Lower lobe of right lung (tissue), 2 donors: Measurements from ENCODE around the gene ABCF1. TPM values are rescaled to one million over a fixed set of nuclear protein-coding genes. Genes with fewer than 3 reads are reported as not detected.

Source experiments
- ATAC-seq, 2 donors: fragments of 200-7000 bp; cut with Tn5 transposase; one replicate each; pipeline ENCODE4 v1.9.1; 2020 to 2022; ENCODE audit warnings: mild to moderate bottlenecking in 2 of 2, moderate library complexity in 2 of 2
- DNase-seq: peaks from one replicate; pipeline ENCODE4 v3.0.0-alpha.2; 2020
- H3K27ac ChIP-seq: fragments of 200-600 bp; one replicate; pipeline ENCODE4 v1.8.0; 2022
- H3K27me3 ChIP-seq: fragments of 200-600 bp; one replicate; pipeline ENCODE4 v1.8.0; 2022; ENCODE audit warnings: low read depth
- H3K36me3 ChIP-seq: fragments of 200-600 bp; one replicate; pipeline ENCODE4 v1.8.0; 2022; ENCODE audit warnings: mild to moderate bottlenecking
- H3K4me1 ChIP-seq: fragments of 200-600 bp; one replicate; pipeline ENCODE4 v1.8.0; 2022
- H3K4me3 ChIP-seq: fragments of 200-600 bp; one replicate; pipeline ENCODE4 v1.8.0; 2022; ENCODE audit warnings: mild to moderate bottlenecking
- H3K9me3 ChIP-seq: fragments of 200-600 bp; one replicate; pipeline ENCODE4 v1.8.0; 2022
- intact Hi-C: fragments of 100-400 bp; cut with DNase I; formaldehyde crosslinking; loops from one replicate; pipeline ENCODE4 v1.11.0; 2022
- total RNA-seq: library from RNA; stranded (reverse); fragmentation: NEBNext Ultra II Directional; extraction: Animal tissue kit (Norgen Biotek cat#: 25700); gene quantifications from one replicate; pipeline ENCODE4 v1.2.1, GENCODE V29; 2021
- TF ChIP-seq, protein P1 (sequence below): fragments of 200-600 bp; IDR thresholded peaks from one replicate; pipeline ENCODE4 v1.8.0; 2022; ENCODE audit warnings: antibody characterized with exemption, mild to moderate bottlenecking
- donor health status: DM: no; HTN: yes; CAD: no; lungs with severe emphysema.

The ABCF1 gene
- total RNA-seq, 1 donor from 2014 or later: 40.0 TPM

DNA sequence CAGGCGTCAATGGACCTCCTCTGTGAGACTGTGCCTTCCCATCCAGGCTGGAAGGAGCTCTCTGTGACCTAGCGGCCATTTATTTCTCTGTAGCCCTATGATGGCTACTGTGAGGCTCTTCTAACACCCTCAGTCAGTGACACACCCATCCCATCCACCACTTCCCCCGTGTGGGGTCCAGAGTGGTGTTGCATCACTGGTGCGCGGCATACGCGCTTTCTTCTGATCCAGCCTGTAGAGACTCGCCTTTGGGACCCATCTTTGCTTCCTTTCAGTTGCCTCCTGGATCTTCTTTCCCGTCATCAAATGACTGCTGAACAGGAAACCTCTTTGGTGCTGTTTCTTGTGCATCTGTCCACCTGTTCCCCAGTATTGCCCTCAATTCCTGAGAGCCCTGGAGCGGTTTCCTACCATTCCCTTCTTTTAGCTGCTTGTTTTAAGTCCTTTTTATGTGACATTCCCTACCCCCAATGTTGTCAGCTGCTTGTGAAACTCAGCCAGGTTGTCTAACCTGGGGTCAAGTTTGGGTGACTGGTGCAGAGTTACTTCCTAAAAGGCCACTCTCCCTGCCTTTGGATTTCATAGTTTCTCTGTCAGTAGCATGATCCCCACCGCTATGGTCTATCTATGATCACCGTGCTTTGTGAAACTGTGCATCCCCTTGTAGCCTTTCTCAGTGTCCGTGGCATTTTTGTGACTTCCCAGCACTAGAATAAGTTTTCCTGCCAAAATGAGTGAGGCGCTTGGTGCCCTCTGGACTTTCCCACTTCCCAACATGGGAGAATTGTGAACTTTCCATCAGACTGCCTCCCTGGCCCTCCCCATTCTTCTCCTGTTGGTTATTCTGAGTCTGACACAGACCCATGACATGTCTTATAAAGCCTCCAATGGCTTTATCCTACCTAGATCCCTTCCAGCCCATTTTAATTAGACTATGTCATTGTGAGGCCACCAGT lies 8.5 kb upstream of the ABCF1 start:
- DNase-seq: no peak
- H3K36me3 ChIP-seq: peaks cover 28% of the 10 kb centered on the region
- no peak for ATAC-seq
- no peak overlapping the region for H3K27ac ChIP-seq
- no peaks in the 10 kb centered on the region for H3K27me3 ChIP-seq
- TF ChIP-seq, protein P1, sequence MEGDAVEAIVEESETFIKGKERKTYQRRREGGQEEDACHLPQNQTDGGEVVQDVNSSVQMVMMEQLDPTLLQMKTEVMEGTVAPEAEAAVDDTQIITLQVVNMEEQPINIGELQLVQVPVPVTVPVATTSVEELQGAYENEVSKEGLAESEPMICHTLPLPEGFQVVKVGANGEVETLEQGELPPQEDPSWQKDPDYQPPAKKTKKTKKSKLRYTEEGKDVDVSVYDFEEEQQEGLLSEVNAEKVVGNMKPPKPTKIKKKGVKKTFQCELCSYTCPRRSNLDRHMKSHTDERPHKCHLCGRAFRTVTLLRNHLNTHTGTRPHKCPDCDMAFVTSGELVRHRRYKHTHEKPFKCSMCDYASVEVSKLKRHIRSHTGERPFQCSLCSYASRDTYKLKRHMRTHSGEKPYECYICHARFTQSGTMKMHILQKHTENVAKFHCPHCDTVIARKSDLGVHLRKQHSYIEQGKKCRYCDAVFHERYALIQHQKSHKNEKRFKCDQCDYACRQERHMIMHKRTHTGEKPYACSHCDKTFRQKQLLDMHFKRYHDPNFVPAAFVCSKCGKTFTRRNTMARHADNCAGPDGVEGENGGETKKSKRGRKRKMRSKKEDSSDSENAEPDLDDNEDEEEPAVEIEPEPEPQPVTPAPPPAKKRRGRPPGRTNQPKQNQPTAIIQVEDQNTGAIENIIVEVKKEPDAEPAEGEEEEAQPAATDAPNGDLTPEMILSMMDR: no peak
- no peak overlapping the region for H3K4me3 ChIP-seq
- H3K4me1 ChIP-seq: peaks cover 9% of the 10 kb centered on the region
- intact Hi-C loops: no loop called here
- H3K9me3 ChIP-seq: no peaks in the 10 kb centered on the region

GRCh38 chr6:30564114-30564513 lies 7.1 kb upstream of the ABCF1 start:
- intact Hi-C loops: no loop called here
- Histone ChIP-seq H3K27ac (no peak overlapping the region), H3K27me3 (no peaks in the 10 kb centered on the region), H3K9me3 (no peaks in the 10 kb centered on the region), H3K36me3 (peaks cover 28% of the 10 kb centered on the region), H3K4me3 (no peak overlapping the region), H3K4me1 (no peaks in the 10 kb centered on the region)
- ATAC-seq (no peak), DNase-seq (no peak)
- TF ChIP-seq, protein P1: no peak

DNA sequence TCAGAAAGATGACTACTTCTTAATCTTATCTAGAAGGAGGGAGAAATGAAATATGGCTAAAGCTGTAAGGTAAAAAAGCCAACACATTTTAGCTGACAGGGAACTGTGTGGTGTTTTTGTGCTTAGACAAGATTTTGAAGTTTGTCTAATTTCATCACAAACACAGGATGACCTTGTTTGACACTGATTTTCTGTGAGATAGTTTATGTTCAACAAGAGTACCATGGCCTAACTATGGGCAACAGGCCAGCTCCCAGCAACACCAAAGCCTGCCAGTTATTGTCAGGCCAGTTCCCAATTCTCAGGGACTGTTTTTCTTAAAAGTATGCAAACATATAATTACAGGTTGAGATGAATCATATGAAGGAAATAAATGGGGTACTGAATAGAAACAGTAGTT lies 5.5 kb upstream of the ABCF1 start:
- H3K4me3 ChIP-seq: no peak overlapping the region
- H3K36me3 ChIP-seq: peaks cover 28% of the 10 kb centered on the region
- intact Hi-C loops: no loop called here
- H3K27ac ChIP-seq: no peak overlapping the region
- no peaks in the 10 kb centered on the region for H3K27me3 ChIP-seq
- H3K9me3 ChIP-seq: no peaks in the 10 kb centered on the region
- peaks cover 12% of the 10 kb centered on the region for H3K4me1 ChIP-seq
- DNase-seq (no peak), ATAC-seq (no peak)
- TF ChIP-seq, protein P1: no peak

DNA sequence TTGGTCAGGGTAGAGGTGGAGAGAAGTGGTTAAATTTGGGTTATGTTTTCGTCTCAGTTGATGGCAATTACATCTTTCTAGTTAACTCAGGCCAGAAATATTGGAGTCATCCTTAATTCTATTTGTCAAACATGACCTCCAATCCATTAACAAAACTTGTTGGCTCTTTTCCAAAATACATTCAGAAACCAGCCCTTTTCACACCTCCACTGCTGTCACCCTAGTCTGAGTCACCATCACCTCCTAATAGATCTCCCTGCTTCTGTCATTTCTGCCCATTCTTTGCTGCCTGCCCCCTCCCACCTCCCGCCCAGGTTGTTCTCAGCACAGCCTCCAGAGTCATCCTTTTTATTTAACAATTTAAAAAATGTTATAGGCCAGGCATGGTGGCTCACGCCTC lies 3.0 kb upstream of the ABCF1 start:
- Histone ChIP-seq H3K4me3 (no peak overlapping the region), H3K36me3 (peaks cover 7% of the 10 kb centered on the region), H3K27ac (no peak overlapping the region), H3K4me1 (peaks cover 29% of the 10 kb centered on the region), H3K27me3 (no peaks in the 10 kb centered on the region), H3K9me3 (no peaks in the 10 kb centered on the region)
- ATAC-seq (no peak), DNase-seq (no peak)
- TF ChIP-seq, protein P1: no peak
- intact Hi-C loops: no loop called here

DNA sequence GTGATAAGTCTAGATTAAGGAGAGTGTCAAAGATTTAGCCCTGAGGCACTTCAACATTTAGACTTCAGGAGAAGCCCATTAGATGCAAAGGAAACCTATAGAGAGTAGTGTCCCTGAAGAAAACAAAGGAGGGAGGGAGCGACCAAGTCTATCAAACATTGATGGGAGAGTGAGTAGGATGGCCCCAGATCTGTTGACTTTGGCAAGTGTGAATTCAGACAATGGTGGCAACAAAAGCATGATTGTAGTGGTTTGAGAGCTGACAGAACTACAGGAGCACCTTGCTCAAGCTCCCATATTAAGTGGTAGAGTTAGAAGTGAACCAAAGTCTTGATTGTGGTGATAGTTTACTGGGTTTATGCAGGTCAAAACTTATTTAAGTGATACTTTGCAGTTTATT lies 979 bp upstream of the ABCF1 start:
- no peaks in the 10 kb centered on the region for H3K36me3 ChIP-seq
- H3K4me3 ChIP-seq: peak overlapping the region; percentile 95
- TF ChIP-seq, protein P1: no peak
- H3K27ac ChIP-seq: peak overlapping the region; percentile 90
- no peak for DNase-seq
- H3K27me3 ChIP-seq: no peaks in the 10 kb centered on the region
- peaks cover 41% of the 10 kb centered on the region for H3K4me1 ChIP-seq
- ATAC-seq: no peak
- H3K9me3 ChIP-seq: no peaks in the 10 kb centered on the region
- intact Hi-C loops: no loop called here
